Measurements from ENCODE around the gene CDK5R2.

CDK5R2 gene

DNA sequence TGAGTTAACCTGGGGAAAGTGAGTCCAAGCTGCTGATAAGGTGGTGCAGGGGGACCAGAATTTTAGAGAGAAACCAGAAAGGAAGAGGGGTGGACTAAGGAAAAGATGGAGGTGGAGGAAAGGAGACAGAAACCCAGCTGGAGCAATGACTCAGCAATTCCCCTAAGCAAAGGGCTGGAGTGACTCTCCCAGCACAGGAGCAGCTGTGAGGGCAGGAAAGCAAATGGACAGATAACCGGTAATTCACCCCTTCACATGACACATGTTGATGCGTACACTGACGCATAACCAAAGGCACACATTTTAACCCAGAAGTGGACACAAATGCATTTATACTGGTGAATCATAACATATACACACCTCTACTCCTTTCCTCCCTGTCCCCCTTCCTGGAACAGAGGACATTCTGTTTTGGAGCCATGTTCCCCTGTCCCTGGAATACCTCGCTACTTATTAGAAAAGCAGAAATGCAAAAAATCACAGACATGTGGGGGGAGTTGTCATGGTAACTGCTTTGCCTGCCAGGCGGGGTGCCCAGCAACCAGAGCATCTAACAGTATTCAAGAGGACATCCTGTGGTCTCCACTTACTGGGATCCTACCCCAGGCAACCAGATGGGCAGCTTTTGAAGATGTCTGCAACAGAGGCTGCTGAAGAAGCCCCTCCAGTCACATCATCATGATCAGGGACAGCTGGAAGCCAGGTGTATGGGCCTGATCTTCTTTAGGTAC lies 4.7 kb downstream of the CDK5R2 start:
- peak overlapping the region; percentile 98 for H3K27ac Mint-ChIP-seq
- peaks cover 28% of the 10 kb centered on the region for H3K4me1 Mint-ChIP-seq
- DNase-seq, result no peak
- H3K36me3 Mint-ChIP-seq (ENCODE audit: low read depth), result no peaks in the 10 kb centered on the region
- H3K4me3 Mint-ChIP-seq, result peak overlapping the region; percentile 82
- peaks cover 4% of the 10 kb centered on the region for H3K9me3 Mint-ChIP-seq
- H3K27me3 Mint-ChIP-seq (ENCODE audit: low read depth, poor library complexity), result peaks cover 77% of the 10 kb centered on the region
- TF ChIP-seq, protein P1, sequence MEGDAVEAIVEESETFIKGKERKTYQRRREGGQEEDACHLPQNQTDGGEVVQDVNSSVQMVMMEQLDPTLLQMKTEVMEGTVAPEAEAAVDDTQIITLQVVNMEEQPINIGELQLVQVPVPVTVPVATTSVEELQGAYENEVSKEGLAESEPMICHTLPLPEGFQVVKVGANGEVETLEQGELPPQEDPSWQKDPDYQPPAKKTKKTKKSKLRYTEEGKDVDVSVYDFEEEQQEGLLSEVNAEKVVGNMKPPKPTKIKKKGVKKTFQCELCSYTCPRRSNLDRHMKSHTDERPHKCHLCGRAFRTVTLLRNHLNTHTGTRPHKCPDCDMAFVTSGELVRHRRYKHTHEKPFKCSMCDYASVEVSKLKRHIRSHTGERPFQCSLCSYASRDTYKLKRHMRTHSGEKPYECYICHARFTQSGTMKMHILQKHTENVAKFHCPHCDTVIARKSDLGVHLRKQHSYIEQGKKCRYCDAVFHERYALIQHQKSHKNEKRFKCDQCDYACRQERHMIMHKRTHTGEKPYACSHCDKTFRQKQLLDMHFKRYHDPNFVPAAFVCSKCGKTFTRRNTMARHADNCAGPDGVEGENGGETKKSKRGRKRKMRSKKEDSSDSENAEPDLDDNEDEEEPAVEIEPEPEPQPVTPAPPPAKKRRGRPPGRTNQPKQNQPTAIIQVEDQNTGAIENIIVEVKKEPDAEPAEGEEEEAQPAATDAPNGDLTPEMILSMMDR (IDR thresholded peaks at IDR 0.05), result no peak

GRCh38 chr2:218970894-218971293 lies 11.4 kb downstream of the CDK5R2 start:
- TF ChIP-seq, protein P1 (IDR thresholded peaks at IDR 0.05), result no peak

DNA sequence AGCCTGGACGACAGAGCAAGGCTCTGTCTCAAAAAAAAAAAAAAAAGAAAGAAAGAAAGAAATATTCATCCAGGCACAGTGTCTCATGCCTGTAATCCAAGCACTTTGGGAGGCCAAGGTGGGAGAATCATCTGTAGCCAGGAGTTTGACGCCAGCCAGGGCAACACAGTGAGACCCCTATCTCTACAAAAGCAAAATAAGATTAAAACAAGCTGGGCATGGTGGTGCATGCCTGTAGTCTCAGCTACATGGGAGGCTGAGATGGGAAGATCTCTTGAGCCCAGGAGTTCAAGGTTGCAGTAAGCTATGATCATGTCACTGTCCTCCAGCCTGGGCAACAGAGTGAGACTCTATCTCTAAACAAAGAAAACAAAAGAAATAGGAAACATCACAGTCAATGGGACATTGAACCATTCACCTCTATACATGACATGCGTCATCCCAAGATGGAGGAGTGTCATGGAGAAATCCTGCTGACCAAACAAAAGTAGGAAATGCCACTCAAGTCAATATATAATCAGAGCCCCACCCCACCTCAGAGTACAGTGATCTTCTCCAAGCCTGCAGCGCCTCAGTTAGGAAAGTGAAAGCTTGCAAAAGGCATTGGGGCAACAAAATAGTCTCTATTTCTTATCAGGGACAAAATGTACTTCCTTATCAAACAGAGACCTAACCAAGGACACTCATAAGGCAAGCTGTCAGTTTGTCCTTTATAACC lies 15.8 kb downstream of the CDK5R2 start:
- Mint-ChIP-seq H3K4me3 (no peak overlapping the region), H3K4me1 (no peaks in the 10 kb centered on the region), H3K9me3 (peaks cover 5% of the 10 kb centered on the region), H3K36me3 (ENCODE audit: low read depth) (no peaks in the 10 kb centered on the region), H3K27me3 (ENCODE audit: low read depth, poor library complexity) (peaks cover 92% of the 10 kb centered on the region), H3K27ac (no peak overlapping the region)
- TF ChIP-seq, protein P1 (IDR thresholded peaks at IDR 0.05), result no peak
- no peak for DNase-seq

More at GRCh38 chr2:218970894-218971293, 11.4 kb downstream of the CDK5R2 start:
- DNase-seq, result no peak
- Mint-ChIP-seq H3K36me3 (ENCODE audit: low read depth) (no peaks in the 10 kb centered on the region), H3K27me3 (ENCODE audit: low read depth, poor library complexity) (peaks cover 91% of the 10 kb centered on the region), H3K9me3 (peaks cover 16% of the 10 kb centered on the region), H3K4me3 (no peak overlapping the region), H3K4me1 (no peaks in the 10 kb centered on the region), H3K27ac (no peak overlapping the region)

DNA sequence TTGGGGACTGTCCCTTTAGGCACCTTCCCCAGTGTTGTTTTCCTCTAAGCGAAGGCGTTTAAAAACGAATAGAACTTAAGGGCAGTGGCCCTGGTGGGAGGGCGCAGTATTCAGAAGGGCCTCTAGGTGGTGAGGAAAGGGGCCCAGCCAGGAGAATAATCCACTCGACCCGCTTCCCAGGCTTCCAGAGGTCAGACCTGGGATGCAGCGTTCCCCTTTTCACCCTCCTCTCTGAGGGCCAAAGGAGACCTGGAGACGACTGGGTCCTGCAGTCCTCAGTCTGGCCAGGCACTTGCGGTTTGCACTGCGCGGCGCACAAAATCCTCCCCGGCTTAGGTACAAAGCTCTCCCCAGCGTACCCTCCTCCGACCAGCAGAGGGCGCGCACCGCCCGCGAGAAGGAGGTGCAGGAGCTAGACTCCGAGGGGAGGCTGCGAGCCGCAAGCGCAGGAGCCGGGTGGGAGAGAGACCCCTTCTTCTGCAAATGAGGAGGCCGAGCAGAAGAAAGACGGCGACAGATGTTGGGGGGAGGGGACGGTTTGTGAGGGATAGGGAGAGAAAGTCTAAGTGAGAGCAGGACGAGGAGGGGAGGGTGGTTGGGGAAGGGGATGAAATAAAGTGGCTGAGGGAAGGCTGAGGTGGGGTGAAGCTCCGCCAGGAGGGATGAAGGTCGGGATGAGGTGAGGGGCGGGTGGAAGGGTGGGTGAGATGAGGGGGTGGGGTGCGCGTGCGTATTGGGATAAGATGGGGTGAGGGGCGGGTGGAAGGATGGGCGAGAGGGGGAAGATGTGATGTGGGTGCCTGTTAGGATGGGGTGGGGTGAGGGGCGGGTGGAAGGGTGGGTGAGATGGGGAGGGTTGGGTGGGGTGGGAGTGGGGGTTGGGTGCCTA lies 20.6 kb downstream of the CDK5R2 start:
- Mint-ChIP-seq H3K27me3 (ENCODE audit: low read depth, poor library complexity) (peaks cover 99% of the 10 kb centered on the region), H3K4me3 (peak overlapping the region; percentile 49), H3K4me1 (peaks cover 11% of the 10 kb centered on the region), H3K27ac (no peak overlapping the region), H3K36me3 (ENCODE audit: low read depth) (no peaks in the 10 kb centered on the region), H3K9me3 (no peaks in the 10 kb centered on the region)
- peak; percentile 94 for DNase-seq
- TF ChIP-seq, protein P1 (IDR thresholded peaks at IDR 0.05), result peak; percentile 96

GRCh38 chr2:218980735-218981389 lies 21.4 kb downstream of the CDK5R2 start:
- H3K27ac Mint-ChIP-seq, result no peak overlapping the region
- peak overlapping the region; percentile 67 for H3K4me3 Mint-ChIP-seq
- TF ChIP-seq, protein P1 (IDR thresholded peaks at IDR 0.05), result no peak
- H3K9me3 Mint-ChIP-seq, result no peaks in the 10 kb centered on the region
- H3K36me3 Mint-ChIP-seq (ENCODE audit: low read depth), result no peaks in the 10 kb centered on the region
- H3K4me1 Mint-ChIP-seq, result peaks cover 11% of the 10 kb centered on the region
- H3K27me3 Mint-ChIP-seq (ENCODE audit: low read depth, poor library complexity), result peaks cover 99% of the 10 kb centered on the region
- DNase-seq, result no peak

All from nephron progenitor cell (in vitro differentiated cells).